HL-60 (cell line): ENCODE measurements around the gene NR3C2.

Experiments
- CTCF ChIP-seq: IDR thresholded peaks from one replicate; pipeline ENCODE4 v1.5.1; 2011; ENCODE audit warnings: low read length, control low read depth, inconsistent platforms; ENCODE audit not compliant: insufficient read depth
- GABPA ChIP-seq: IDR thresholded peaks from 2 replicates; pipeline ENCODE4 v1.6.1; 2012; ENCODE audit warnings: low read depth
- POLR2AphosphoS5 ChIP-seq: IDR thresholded peaks from 2 replicates; pipeline ENCODE4 v1.6.1; 2012; ENCODE audit warnings: low read depth
- REST ChIP-seq: IDR thresholded peaks from 2 replicates; pipeline ENCODE4 v1.6.1; 2012; ENCODE audit warnings: low read depth; ENCODE audit not compliant: insufficient replicate concordance
- SPI1 ChIP-seq: IDR thresholded peaks from 2 replicates; pipeline ENCODE4 v1.6.1; 2012; ENCODE audit warnings: low read depth, mild to moderate bottlenecking, borderline replicate concordance

- no peak for TF ChIP-seq CTCF
- TF ChIP-seq REST, result no peak
- no peak for TF ChIP-seq SPI1
- TF ChIP-seq POLR2AphosphoS5, result no peak
- no peak for TF ChIP-seq GABPA
These were observed 324.0 kb downstream of the NR3C2 start for GRCh38 chr4:148118179-148118578.
